Calu3 (cell line): ENCODE data around the gene ADGRL3. TPM values are rescaled to one million over a fixed set of nuclear protein-coding genes. Genes with fewer than 3 reads are reported as not detected.

Source experiments
- BruUV-seq: library from RNA; stranded (reverse); fragments of 400-500 nt; replicated peaks from 2 replicates; lab custom pipeline; 2021; lab: Mats Ljungman, UMichigan
- CTCF ChIA-PET: fragments of 300-600 bp; sonication (Branson Sonifier 250); formaldehyde crosslinking; loops from one replicate; lab custom pipeline; 2022; ENCODE audit warnings: antibody characterized with exemption; lab: Charles Lee
- DNase-seq: peaks from one replicate; pipeline ENCODE4 v3.0.0; 2022
- H3K27ac Mint-ChIP-seq: one replicate; pipeline ENCODE4 v1.8.0; 2022; ENCODE audit warnings: mixed read lengths; ENCODE audit not compliant: unreplicated experiment
- H3K27me3 Mint-ChIP-seq: one replicate; pipeline ENCODE4 v1.8.0; 2022; ENCODE audit warnings: mixed read lengths; ENCODE audit not compliant: unreplicated experiment
- H3K36me3 Mint-ChIP-seq: one replicate; pipeline ENCODE4 v1.8.0; 2022; ENCODE audit warnings: mild to moderate bottlenecking, moderate library complexity, mixed read lengths; ENCODE audit not compliant: insufficient read depth, unreplicated experiment
- H3K4me1 Mint-ChIP-seq: one replicate; pipeline ENCODE4 v1.8.0; 2022; ENCODE audit warnings: mild to moderate bottlenecking, low read depth, mixed read lengths; ENCODE audit not compliant: unreplicated experiment
- H3K4me3 Mint-ChIP-seq: one replicate; pipeline ENCODE4 v1.8.0; 2022; ENCODE audit warnings: mild to moderate bottlenecking, low read depth, moderate library complexity, mixed read lengths; ENCODE audit not compliant: unreplicated experiment
- H3K9me3 Mint-ChIP-seq: one replicate; pipeline ENCODE4 v1.8.0; 2022; ENCODE audit warnings: low read depth, mixed read lengths; ENCODE audit not compliant: unreplicated experiment
- intact Hi-C: fragments of 100-400 bp; cut with micrococcal nuclease; formaldehyde crosslinking; loops from one replicate; pipeline ENCODE4 v1.10.0; 2022; ENCODE audit not compliant: unreplicated experiment
- total RNA-seq: library from RNA; stranded (reverse); gene quantifications from 2 replicates; pipeline ENCODE4 v1.2.3, GENCODE V29; 2022
- TF ChIP-seq, protein P1 (sequence below): fragments of 200-600 bp; IDR thresholded peaks from one replicate; pipeline ENCODE4 v1.8.0; 2022; ENCODE audit warnings: antibody characterized with exemption; ENCODE audit not compliant: unreplicated experiment

The ADGRL3 gene
- total RNA-seq, 1 experiment from 2014 or later: 0.66 TPM

DNA sequence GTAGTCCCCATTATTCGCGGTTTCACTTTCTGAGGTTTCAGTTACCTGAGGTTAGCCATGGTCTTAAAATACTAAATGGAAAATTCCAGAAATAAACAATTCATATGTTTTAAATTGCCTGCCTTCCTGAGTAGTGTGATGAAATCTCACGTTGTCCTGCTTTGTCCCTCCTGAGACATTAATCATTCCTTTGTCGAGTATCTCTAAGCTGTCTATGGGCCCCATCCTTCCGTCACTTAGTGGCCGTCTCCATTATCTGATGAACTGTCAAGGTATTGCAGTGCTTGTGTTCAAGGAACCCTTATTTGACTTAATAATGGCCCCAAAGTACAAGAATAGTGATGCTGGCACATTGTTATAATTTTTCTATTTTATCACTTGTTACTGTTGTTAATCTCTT is 94.8 kb downstream of the ADGRL3 start:
- intact Hi-C loops: no loop called here
- H3K27ac Mint-ChIP-seq: no peak overlapping the region
- no peaks in the 10 kb centered on the region for H3K9me3 Mint-ChIP-seq
- H3K4me3 Mint-ChIP-seq: no peak overlapping the region
- H3K4me1 Mint-ChIP-seq: no peaks in the 10 kb centered on the region
- TF ChIP-seq, protein P1, sequence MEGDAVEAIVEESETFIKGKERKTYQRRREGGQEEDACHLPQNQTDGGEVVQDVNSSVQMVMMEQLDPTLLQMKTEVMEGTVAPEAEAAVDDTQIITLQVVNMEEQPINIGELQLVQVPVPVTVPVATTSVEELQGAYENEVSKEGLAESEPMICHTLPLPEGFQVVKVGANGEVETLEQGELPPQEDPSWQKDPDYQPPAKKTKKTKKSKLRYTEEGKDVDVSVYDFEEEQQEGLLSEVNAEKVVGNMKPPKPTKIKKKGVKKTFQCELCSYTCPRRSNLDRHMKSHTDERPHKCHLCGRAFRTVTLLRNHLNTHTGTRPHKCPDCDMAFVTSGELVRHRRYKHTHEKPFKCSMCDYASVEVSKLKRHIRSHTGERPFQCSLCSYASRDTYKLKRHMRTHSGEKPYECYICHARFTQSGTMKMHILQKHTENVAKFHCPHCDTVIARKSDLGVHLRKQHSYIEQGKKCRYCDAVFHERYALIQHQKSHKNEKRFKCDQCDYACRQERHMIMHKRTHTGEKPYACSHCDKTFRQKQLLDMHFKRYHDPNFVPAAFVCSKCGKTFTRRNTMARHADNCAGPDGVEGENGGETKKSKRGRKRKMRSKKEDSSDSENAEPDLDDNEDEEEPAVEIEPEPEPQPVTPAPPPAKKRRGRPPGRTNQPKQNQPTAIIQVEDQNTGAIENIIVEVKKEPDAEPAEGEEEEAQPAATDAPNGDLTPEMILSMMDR: no peak
- CTCF ChIA-PET: no interaction called here
- no TSS peak for BruUV-seq
- no peaks in the 10 kb centered on the region for H3K27me3 Mint-ChIP-seq
- no peaks in the 10 kb centered on the region for H3K36me3 Mint-ChIP-seq
- no peak for DNase-seq

DNA sequence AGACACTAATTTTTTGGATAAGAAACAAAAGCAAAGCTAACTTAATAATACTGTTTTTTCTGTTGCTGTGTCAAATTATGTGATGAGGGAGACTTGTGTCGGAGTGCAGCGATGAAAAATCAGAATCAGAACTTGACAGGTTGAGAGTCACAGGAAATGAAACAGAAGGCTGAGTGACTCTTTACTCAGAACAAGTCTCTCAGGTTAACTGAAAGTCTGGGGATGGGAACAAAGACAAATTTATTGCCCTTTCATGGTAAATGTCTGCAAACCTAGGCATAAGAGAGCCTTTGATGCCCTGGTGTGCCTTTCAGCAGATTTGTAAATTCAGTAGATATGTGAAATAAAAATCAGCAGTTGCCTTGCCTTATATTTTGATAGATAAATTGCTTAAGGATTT is 96.0 kb downstream of the ADGRL3 start:
- Mint-ChIP-seq H3K9me3 (no peaks in the 10 kb centered on the region), H3K4me1 (no peaks in the 10 kb centered on the region), H3K27ac (no peak overlapping the region), H3K27me3 (no peaks in the 10 kb centered on the region), H3K4me3 (no peak overlapping the region), H3K36me3 (no peaks in the 10 kb centered on the region)
- CTCF ChIA-PET: no interaction called here
- BruUV-seq: no TSS peak
- intact Hi-C loops: no loop called here
- TF ChIP-seq, protein P1: no peak
- no peak for DNase-seq

DNA sequence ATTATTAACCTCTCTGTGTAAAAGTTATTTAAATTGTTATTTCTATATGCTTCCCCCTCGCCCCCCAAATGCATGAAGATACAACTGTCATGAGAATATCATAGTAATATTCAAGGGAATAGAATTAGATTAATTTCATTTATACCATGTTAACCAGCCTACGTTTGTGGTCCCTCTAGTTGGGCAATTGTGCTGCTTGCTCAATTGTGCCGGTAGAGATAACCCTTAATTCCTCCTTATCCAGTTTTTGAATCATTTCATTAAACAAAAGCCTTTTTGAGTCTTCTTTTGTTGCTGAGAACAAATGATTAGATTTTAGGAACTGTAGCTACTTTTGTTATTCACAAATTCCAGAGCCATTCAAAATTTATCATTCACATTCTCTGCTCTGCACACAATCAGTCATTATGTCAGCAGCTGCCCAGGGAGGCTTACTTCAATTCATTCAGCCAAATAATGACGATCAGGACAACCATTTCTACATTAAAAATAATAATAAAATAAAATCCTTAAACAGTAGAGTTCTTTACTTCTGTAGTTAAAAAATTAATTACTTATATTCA is 98.1 kb downstream of the ADGRL3 start:
- no peak overlapping the region for H3K27ac Mint-ChIP-seq
- H3K4me3 Mint-ChIP-seq: no peak overlapping the region
- CTCF ChIA-PET: no interaction called here
- no TSS peak for BruUV-seq
- no peak for DNase-seq
- H3K4me1 Mint-ChIP-seq: no peaks in the 10 kb centered on the region
- no peaks in the 10 kb centered on the region for H3K9me3 Mint-ChIP-seq
- no peaks in the 10 kb centered on the region for H3K27me3 Mint-ChIP-seq
- no peaks in the 10 kb centered on the region for H3K36me3 Mint-ChIP-seq
- TF ChIP-seq, protein P1: no peak
- intact Hi-C loops: no loop called here

DNA sequence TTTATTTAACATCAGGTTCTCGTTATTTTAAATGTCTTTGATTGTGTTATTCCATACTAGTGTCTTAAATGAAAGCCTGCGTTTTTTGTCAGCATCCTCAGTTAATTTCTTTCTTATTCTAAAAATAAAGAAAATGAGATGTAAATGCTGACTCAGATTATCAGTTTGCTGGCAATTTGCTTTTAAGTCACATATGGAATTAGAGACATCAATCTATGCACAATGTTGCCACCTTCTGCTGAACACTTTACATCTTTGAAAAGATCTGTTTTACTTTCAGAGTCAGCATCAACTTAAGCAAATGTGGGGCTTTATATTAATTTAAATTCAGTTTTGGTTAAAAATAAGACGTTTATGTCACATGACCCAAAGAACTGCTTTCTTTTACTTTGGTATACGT is 99.2 kb downstream of the ADGRL3 start:
- no peak for DNase-seq
- Mint-ChIP-seq H3K36me3 (no peaks in the 10 kb centered on the region), H3K4me3 (no peak overlapping the region), H3K9me3 (no peaks in the 10 kb centered on the region), H3K27ac (no peak overlapping the region), H3K4me1 (no peaks in the 10 kb centered on the region), H3K27me3 (no peaks in the 10 kb centered on the region)
- intact Hi-C loops: no loop called here
- no TSS peak for BruUV-seq
- CTCF ChIA-PET: no interaction called here
- TF ChIP-seq, protein P1: no peak
